Adrenal gland (tissue), 12 donors: ENCODE measurements around the gene RAB14. TPM values are rescaled to one million over a fixed set of nuclear protein-coding genes. Genes with fewer than 3 reads are reported as not detected.

Source experiments
- DNase-seq, 7 donors: peaks; one replicate each; pipeline ENCODE4 v3.0.0-alpha.2; 2019 to 2020
- H3K27ac ChIP-seq, 5 donors: fragments of 200-600 bp; sonication (generic) in 4 of 5; 1 replicate in 3 of 5; 2 replicates in 2 of 5; pipeline versions ENCODE4 v1.5.1 to v1.8.0; 2016 to 2020; ENCODE audit warnings: mild to moderate bottlenecking in 1 of 5
- H3K27me3 ChIP-seq: fragments of 200-600 bp; 2 replicates; pipeline ENCODE4 v1.8.0; 2021
- H3K36me3 ChIP-seq, 2 donors: fragments of 200-600 bp; replicated peaks in 1 of 2; 1 replicate in 1 of 2; 2 replicates in 1 of 2; pipeline versions ENCODE4 v1.5.1 to v1.8.0; 2018 to 2022
- H3K4me1 ChIP-seq, 2 donors: fragments of 200-600 bp; replicated peaks in 1 of 2; 1 replicate in 1 of 2; 2 replicates in 1 of 2; pipeline versions ENCODE4 v1.5.1 to v1.8.0; 2018 to 2021
- H3K4me3 ChIP-seq, 4 donors: fragments of 200-600 bp; sonication (generic) in 3 of 4; one replicate each; pipeline ENCODE4 v1.5.1; 2016 to 2018
- H3K9me3 ChIP-seq, 3 donors: fragments of 200-600 bp; sonication (generic) in 1 of 3; replicated peaks in 1 of 3; 1 replicate in 2 of 3; 2 replicates in 1 of 3; pipeline versions ENCODE4 v1.5.1 to v1.8.0; 2016 to 2021
- POLR2A ChIP-seq, 2 donors: fragments of 450-650 bp; IDR thresholded peaks; one replicate each; pipeline ENCODE4 v1.6.1; 2017; ENCODE audit warnings: antibody characterized with exemption in 2 of 2, mild to moderate bottlenecking in 2 of 2, moderate library complexity in 1 of 2
- WGBS, 4 donors: extraction: QIAGEN DNeasy Blood & Tissue Kit in 2 of 4; methylation state at CpG; one replicate each; pipeline versions ENCODE4 v1.1.5 to v1.1.7; 2013 to 2017; 5-methylcytosine and 5-hydroxymethylcytosine counted together
- intact Hi-C, 2 donors: fragments of 100-400 bp; cut with DNase I; formaldehyde crosslinking; loops; one replicate each; pipeline versions ENCODE4 v1.14.1 to v1.15.0; 2022 to 2023
- polyA plus RNA-seq, 3 donors: library from polyadenylated mRNA; stranded (reverse); fragments of 200-250 nt in 2 of 3; fragments of 350-450 nt in 1 of 3; fragmentation: Illumina TruSeq in 1 of 3; extraction: RNeasy Lipid Tissue Mini Kit (QIAGEN cat#74804) in 1 of 3; gene quantifications; one replicate each; pipeline ENCODE4 v1.2.3, GENCODE V29; 2013 to 2014
- total RNA-seq, 9 donors: library from RNA; depleted of rRNA in 4 of 9; stranded (reverse); fragments of >200 nt in 4 of 9; fragments of 120-200 nt in 1 of 9; fragmentation: NEBNext Ultra II Directional in 1 of 9; extraction: Animal tissue kit (Norgen Biotek cat#: 25700) in 1 of 9; gene quantifications; one replicate each; pipeline versions ENCODE4 v1.1.0 to v1.2.4, GENCODE V29; 2013 to 2023
- TF ChIP-seq, protein P1 (sequence below), 6 experiments: fragments of 450-650 bp in 4 of 6; fragments of 200-600 bp in 2 of 6; sonication (generic) in 1 of 6; IDR thresholded peaks; 1 replicate in 5 of 6; 2 replicates in 1 of 6; pipeline versions ENCODE4 v1.5.1 to v1.8.0; 2016 to 2021; ENCODE audit warnings: antibody characterized with exemption in 6 of 6, mild to moderate bottlenecking in 2 of 6, moderate library complexity in 1 of 6
- donor health status: healthy with polysubstance abuse.
- donor health status: Bipolar disorder and iron deficiency.
- donor health status: DM: yes; HTN: yes; CAD: no.
- donor health status: DM: no; HTN: no; CAD: no.
- donor health status: DM: no; HTN: no; CAD: no.
- donor health status: DM: yes; HTN: yes; CAD: no.

Gene RAB14
- total and polyA plus RNA-seq, 12 donors, result 16.5 to 108 (median 43.5) TPM

DNA sequence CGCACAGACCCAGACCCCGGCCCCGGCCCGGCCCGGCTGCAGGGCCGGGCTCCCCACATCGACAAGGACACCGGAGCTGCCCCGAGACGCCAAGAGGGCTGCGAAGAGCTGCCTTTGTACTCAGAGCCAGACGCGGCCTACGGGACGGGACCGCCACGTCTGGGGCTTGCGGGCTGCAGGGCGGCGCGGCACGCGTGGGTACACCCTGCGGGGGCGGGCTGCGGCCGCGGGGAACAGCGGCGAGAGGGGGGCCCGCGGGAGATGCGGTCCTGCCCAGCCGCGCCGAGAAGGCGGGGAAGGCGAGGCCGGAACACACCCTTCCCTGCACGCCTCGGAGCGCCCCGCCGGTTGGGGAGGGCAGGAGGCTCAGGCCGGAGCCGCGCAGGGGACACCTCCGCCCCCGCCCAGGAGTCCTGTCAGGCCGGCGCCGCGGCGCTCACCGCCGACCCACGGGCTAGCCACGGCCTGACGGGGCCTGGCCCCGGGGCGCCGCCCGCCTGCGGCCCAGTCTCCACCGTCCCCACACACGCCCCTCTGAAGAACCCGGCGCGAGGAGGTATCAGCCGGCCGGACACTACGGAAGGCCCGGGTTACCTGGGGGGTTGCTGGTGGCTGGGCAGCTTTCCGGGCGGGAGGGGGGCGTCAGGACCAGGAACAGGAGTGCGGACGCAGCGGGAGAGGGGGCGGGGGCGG is 478 bp downstream of the RAB14 start:
- Histone ChIP-seq H3K36me3 (no peaks in the 10 kb centered on the region), H3K9me3 (no peaks in the 10 kb centered on the region), H3K4me3 (peak overlapping the region; percentile 47 to 99 (median 90)), H3K27ac (peak overlapping the region; percentile 32 to 97 (median 89)), H3K4me1 (peaks cover 25 to 48% of the 10 kb centered on the region in 2 donors), H3K27me3 (no peaks in the 10 kb centered on the region)
- 0 to 1% (median 0%) methylated on average over 1 to 81 of the region's 81 CpGs for WGBS, 4 donors
- intact Hi-C loops, result no loop called here
- TF ChIP-seq, protein P1, sequence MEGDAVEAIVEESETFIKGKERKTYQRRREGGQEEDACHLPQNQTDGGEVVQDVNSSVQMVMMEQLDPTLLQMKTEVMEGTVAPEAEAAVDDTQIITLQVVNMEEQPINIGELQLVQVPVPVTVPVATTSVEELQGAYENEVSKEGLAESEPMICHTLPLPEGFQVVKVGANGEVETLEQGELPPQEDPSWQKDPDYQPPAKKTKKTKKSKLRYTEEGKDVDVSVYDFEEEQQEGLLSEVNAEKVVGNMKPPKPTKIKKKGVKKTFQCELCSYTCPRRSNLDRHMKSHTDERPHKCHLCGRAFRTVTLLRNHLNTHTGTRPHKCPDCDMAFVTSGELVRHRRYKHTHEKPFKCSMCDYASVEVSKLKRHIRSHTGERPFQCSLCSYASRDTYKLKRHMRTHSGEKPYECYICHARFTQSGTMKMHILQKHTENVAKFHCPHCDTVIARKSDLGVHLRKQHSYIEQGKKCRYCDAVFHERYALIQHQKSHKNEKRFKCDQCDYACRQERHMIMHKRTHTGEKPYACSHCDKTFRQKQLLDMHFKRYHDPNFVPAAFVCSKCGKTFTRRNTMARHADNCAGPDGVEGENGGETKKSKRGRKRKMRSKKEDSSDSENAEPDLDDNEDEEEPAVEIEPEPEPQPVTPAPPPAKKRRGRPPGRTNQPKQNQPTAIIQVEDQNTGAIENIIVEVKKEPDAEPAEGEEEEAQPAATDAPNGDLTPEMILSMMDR (IDR thresholded peaks at IDR 0.05), result peak in 1 of 6 experiments; percentile 1
- TF ChIP-seq POLR2A (IDR thresholded peaks at IDR 0.05), result no peak
- DNase-seq, result peak in 4 of 7 donors; percentile 43 to 52 (median 45)

DNA sequence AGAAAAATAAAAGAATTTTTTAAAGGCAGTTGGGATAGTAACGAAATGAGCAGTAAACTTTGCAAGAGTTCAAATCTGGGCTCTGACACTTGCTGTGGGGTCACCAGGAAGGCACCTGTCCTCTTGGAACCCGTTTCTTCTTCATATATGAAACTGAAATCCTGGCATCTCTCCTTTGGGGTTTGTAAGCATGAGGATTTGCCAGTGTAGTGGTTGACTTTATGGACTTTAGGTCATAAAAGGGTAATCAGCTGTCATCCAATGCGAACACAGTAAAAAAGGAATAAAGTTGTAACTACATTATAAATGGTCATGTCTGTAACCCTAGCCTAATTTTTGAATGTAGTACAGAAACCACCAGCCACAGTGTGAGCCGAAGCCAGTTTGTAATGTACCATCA is 1.3 kb downstream of the RAB14 start:
- H3K36me3 ChIP-seq, result no peaks in the 10 kb centered on the region
- no peak for DNase-seq
- TF ChIP-seq, protein P1 (IDR thresholded peaks at IDR 0.05), result no peak
- no peak for TF ChIP-seq POLR2A (IDR thresholded peaks at IDR 0.05)
- H3K4me3 ChIP-seq, result peak overlapping the region in 3 of 4 donors; percentile 89 to 99 (median 90)
- WGBS, 4 donors, result 10 to 16% (median 12%) methylated on average over 4 of the region's 4 CpGs
- H3K27me3 ChIP-seq, result no peaks in the 10 kb centered on the region
- intact Hi-C loops, result no loop called here
- H3K9me3 ChIP-seq, result no peaks in the 10 kb centered on the region
- peaks cover 25 to 56% of the 10 kb centered on the region in 2 donors for H3K4me1 ChIP-seq
- peak overlapping the region in 2 of 5 donors; percentile 89 to 97 for H3K27ac ChIP-seq

DNA sequence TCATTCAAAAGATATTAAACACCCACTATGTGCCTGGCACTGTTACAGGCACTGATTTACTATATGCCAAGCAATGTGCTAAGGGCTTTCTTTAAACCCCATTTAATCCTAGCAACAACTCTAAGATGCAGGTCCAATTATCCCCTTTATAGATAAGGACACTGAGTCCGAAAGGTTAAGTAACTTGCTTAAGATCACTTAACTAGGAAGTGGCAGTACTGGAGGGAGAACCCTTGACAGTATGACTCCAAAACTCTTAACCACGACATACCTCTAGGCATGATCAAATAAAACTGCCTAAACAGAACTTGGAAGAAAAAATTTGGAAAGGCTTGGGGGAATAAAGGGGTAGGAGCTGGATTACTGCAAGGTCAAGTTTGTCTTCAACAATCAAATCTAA is 1.7 kb downstream of the RAB14 start:
- Histone ChIP-seq H3K27ac (peak overlapping the region in 1 of 5 donors; percentile 89), H3K36me3 (no peaks in the 10 kb centered on the region), H3K27me3 (no peaks in the 10 kb centered on the region), H3K4me1 (peaks cover 25 to 60% of the 10 kb centered on the region in 2 donors), H3K9me3 (no peaks in the 10 kb centered on the region), H3K4me3 (peak overlapping the region in 1 of 4 donors; percentile 99)
- 19 to 23% (median 21%) methylated on average over 2 of the region's 2 CpGs for WGBS, 4 donors
- no peak for DNase-seq
- intact Hi-C loops, result no loop called here
- no peak for TF ChIP-seq POLR2A (IDR thresholded peaks at IDR 0.05)
- TF ChIP-seq, protein P1 (IDR thresholded peaks at IDR 0.05), result no peak

DNA sequence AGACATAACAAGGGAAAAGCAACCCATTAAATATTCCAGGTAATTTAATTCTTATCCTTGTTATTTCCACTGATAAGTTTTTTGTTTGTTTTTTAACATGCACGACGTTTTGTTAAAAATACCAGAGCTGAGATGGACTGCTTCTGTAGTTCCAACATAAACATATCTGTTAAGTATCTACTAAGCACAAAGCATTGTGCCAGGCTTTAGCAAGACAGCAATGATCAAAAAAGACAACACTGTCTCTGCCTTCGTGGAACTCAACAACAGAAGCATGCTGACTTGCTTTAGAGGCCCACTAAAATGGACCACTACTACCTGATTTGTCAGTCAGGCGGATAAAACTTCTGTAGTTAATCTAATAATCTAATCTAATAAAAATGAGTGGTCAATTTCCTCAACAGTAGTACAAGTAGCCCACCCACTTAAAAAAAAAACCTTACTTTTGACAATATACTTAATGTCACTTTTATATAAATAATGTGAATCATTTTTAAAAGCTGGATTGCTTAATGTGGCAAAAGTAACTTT is 3.1 kb downstream of the RAB14 start:
- Histone ChIP-seq H3K27ac (no peak overlapping the region), H3K36me3 (no peaks in the 10 kb centered on the region), H3K9me3 (no peaks in the 10 kb centered on the region), H3K4me3 (peak overlapping the region in 1 of 4 donors; percentile 99), H3K27me3 (no peaks in the 10 kb centered on the region), H3K4me1 (peaks cover 25 to 72% of the 10 kb centered on the region in 2 donors)
- TF ChIP-seq POLR2A (IDR thresholded peaks at IDR 0.05), result no peak
- TF ChIP-seq, protein P1 (IDR thresholded peaks at IDR 0.05), result no peak
- WGBS, 4 donors, result 26 to 34% (median 33%) methylated on average over 4 of the region's 4 CpGs
- DNase-seq, result no peak
- intact Hi-C loops, result no loop called here
